Activated CD4-positive, alpha-beta T cell treated with anti-CD3 and anti-CD28 coated beads, Interleukin-10, Interleukin-2, amounts not matched to agents 100 ng/mL and 50 ng/mL, durations not matched to agents 16 hours and 8 hours (primary cell): ENCODE results near the gene CADPS2.

Experiments used
- DNase-seq: peaks from one replicate; pipeline ENCODE4 v3.0.0-alpha.2; 2020

CADPS2 gene

GRCh38 chr7:122343601-122344302, 542.5 kb downstream of the CADPS2 start:
- no peak for DNase-seq

DNA sequence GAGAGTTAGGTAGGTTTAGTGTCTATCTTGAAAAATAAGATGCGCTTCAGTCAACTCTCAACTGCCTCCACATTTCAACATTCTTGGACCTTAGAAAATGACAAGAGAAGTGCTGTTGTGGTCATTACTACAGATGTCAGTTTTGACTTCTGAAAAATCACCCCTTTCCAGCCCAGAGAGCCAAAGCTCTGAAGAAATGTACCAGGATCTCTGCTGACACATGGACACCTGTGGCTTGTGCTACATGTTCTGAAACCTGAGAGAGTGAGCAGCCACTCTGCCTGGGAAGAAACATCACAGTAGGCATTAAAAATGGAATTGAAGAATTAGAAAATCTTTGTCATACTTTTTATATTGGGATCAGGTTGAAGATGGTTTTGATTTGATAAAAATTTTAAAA, 545.8 kb downstream of the CADPS2 start:
- DNase-seq: no peak

DNA sequence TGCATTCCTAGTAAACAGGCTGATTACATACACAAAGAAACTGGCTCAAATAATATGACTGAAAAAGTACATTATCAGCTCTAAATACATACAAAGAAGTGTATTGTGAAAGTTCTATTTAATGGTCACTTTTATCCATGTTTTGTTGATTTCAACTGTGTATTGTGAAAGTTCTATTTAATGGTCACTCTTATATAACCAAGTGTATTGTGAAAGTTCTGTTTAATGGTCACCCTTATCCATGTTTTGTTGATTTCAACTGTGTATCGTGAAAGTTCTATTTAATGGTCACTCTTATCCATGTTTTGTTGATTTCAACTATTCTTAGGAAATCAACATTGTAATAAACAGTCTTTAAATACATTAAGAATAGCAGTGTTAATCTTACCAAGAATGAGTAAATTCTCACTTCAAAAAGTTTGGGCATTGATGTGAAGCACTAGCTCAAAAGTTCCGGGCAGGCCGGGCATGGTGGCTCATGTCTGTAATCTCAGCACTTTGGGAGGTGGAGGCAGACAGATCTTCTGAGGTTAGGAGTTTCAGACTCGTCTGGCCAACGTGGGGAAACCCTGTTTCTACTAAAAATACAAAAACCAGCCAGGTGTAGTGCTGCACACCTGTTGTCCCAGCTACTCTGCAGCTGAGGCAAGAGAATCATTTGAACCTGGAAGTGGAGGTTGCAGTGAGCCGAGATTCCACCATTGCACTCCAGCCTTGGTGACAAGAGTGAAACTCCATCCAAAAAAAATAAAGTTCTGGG, 546.9 kb downstream of the CADPS2 start:
- no peak for DNase-seq

GRCh38 chr7:122337011-122337410, 549.2 kb downstream of the CADPS2 start:
- DNase-seq: no peak

- no peak for DNase-seq
Measured at GRCh38 chr7:122329145-122329802, 557.0 kb downstream of the CADPS2 start.

DNA sequence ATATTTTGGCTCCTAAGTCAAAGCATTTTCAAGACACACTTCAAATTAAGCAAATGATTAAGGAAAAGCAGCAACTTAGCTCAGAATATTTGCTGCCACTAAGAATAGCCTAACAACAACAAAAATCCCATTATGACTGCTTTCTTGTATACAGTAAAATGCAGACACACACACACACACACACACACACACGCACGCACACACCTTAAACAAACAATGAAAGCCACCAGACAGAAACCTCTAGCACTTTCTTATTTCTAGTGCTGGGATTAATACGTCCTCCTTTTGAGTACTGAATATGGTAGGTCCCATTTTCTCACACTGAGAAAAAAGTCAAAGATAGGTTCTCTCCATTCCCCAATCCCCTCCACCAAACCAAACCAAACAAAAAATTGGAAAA, 558.3 kb downstream of the CADPS2 start:
- DNase-seq: no peak

DNA sequence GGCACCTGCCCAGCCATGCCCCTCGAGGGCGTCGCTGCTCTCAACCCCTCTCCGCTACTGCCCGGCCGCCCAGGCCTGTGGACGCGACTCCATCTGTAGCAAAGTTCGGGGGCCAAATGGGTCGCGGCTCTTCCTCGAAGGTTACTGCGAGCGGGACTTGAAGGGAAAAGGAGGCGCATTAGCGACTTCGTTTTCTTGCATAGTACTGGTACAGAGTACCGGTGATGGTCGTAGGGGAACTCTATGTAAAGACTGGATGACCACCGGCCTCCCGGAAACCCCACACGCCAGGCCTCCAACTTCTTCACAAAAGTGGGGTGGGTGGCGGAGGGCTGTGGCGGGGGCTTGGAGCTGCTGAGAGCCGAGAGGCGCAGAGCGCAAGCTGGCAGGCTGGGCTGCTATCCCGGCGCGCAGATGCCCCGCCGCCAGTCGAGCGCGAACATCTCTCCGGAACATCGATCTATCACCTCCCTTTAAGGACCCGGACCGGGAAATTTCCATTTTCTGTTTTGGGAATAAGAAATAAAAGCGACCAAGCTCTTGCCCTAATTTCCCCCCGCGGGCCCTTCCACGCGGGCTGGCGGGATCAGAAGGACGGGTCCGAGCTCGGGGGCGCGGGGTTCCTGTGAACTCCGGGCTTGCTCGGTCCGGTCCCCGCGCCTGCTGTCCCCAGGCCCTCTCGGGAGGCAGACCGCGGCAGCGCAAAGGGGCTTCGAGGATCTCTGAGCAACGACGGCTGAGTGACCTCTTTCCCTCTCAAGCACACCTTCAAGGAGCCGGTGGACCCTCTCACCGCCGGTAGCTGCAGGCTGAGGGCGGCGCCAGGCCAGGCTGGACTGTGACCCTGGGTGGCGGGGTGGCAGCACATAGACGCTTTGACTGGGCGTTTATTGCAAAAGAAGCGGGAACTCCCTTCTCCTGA, 569.5 kb downstream of the CADPS2 start:
- no peak for DNase-seq

GRCh38 chr7:122315507-122316466, 570.5 kb downstream of the CADPS2 start:
- DNase-seq: no peak

DNA sequence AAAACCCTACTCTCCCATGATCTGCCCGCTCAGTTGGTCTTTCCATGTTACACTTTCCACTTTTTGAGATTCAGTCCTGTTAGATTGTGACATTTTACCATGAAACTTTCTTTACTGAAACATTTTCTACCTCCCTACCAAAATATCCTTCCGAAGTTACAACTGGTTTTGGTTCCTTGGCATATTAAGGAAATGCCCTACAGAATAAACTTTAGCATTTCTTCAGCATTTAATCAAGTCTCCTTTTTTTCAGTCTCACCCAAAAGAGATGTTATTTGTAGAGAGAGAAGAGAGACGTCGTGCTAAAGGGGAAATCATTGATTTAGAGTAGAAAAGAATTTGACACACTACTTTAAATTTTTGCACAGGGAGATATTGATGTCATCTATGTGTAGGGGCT, 572.0 kb downstream of the CADPS2 start:
- DNase-seq: no peak

DNA sequence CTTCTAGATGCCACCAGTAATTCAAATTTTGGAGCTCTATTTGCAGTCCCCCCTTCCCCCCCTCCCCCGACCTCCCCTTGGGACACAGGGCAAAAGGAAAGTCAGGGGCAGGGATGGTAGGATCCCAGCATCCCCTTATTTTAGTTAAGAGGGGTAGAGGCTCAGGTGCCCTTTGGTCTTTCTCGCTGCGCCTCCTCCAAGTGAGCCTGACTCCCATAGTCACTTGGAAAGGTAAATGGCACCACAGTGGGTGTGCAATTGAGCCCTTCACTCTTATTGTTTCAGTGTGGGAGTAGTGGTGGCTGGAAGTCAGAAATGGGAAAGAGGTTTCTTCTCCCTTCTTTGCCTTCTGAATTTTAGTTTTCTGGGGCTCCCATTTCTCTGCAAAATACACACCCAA, 573.5 kb downstream of the CADPS2 start:
- DNase-seq: no peak

- no peak for DNase-seq
Measured at GRCh38 chr7:122311734-122312450, 574.4 kb downstream of the CADPS2 start.

DNA sequence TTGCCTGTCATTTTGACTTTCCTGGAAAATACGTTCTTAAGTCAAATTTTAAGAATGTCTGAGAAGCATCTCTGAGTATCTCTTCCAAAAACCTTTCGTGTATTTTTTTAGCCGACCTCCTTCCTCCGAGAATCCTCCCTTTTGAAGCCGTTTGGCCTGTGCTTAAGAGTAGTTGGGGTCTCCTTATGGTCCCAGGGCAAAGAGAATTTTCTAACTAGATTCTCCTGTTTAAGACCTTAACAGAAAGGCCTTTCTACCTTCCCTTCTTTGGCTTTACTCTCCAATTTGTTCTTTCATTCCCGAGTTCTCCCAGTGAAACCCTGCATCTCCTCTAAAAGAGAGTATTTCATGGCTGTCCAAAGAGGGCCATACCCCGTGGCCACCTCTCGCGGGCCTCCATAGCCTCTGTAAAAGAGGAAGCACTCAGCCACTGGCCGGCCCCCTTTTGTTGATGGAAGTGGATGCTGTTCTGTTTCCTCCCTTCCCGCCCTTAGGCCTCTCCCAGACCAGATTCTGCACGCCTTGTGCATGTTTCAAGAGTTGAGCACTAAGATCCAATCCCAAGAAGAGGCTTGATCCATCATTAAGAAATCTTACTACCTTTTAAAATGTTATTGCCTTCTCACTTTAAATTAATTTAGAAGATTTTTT, 575.1 kb downstream of the CADPS2 start:
- DNase-seq: no peak

DNA sequence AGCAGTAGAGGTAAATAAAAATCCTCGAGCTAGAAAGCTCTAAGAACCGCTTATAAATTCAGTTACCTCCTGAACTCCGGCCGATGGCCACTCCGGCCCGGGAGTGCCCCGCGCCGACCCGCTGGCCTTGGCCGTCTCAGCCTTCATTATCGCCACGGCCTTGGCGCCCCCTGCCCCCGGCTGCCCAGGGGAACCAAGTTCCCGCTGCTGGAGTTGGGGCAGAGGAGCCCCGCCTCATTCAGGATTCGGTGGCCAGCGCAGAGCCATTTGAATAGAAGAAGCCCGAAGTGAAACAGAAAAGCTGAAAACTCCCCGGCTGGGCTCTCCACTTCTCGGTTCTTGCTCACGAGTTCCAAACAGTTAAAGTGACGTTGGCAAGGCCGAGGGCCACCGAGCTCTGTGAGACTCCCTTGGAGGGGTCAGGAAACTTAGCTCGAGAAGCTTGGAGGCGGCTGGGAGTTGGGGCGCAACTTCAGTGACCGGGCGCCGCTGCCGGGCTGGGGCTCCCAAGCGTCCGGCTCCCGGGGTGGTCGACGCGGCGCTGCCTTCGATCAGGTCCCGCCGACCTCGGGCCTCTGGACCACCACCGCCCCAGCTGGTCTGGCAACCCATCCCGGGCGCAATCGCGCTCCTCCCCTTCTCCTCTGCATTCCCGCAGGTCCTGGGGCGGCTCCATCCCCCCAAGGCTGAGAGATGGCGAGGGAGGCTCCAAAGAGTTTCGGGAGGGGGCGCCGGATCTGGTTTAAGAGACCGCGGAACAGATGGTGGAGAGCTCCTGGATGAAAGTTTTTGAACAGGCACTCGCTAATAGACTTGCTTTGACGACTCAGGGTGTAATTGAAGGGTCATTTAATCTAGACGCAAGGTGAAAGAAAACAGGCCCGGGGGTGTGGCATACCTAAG, 575.9 kb downstream of the CADPS2 start:
- DNase-seq: no peak

DNA sequence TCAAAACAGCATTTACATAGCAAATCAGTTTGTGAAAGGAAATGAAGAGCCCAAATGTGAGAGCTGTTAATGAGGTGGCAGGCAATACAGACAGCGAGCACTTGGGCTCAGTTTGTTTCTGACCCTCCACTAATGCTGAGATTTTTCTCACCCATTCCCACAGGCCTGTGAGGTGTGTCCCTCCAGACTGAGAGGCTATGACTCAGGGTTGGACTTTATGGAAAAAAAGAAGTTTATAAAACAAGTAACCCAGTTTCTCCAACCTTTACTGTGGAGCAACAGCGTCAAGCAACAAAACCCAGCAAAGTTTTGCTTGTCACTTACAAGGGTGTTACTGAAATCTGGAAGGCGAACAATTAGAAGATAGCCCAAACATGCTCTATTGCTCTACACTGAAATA, 576.8 kb downstream of the CADPS2 start:
- DNase-seq: no peak

DNA sequence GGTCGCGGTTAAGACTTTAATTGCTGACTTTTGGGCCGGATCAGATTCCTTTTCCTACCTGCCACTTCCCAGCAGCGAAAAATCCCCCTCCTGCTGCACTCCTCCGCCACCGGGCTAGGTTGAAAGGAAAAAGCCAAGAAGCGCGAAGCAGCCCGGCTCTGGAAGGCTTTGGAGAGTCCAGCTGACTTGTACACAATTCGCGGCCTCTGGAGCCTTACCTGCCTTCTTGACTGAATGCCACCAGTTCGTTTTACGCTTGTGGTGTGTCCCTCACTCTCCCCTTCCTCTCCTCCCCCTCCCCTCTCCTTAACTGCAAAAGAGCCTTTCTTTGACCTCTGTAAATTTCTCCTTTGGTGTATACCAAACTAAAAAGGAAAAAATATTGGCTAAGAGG, 579.0 kb downstream of the CADPS2 start:
- no peak for DNase-seq

- DNase-seq: no peak
Measured at GRCh38 chr7:122306320-122307227, 579.7 kb downstream of the CADPS2 start.

GRCh38 chr7:122305475-122306319, 580.6 kb downstream of the CADPS2 start:
- no peak for DNase-seq
